ENCODE data around the gene RNPEPL1. TPM values are rescaled to one million over a fixed set of nuclear protein-coding genes. Genes with fewer than 3 reads are reported as not detected.

Gene RNPEPL1
- total and polyA plus RNA-seq, 7 donors, result 23.1 to 136 (median 64.3) TPM

GRCh38 chr2:240596080-240596460 lies 27.8 kb downstream of the RNPEPL1 start:
- Histone ChIP-seq H3K27me3 (no peaks in the 10 kb centered on the region), H3K27ac (peak overlapping the region in 3 of 4 donors; percentile 28 to 51 (median 37)), H3K36me3 (peaks cover 0 to 45% (median 26%) of the 10 kb centered on the region in 4 donors), H3K9me3 (no peaks in the 10 kb centered on the region), H3K4me3 (peak overlapping the region in 1 of 4 donors; percentile 7), H3K4me1 (peaks cover 0 to 41% (median 27%) of the 10 kb centered on the region in 4 donors)
- intact Hi-C loops (cut with DNase I), result loop anchor here (5.0 kb wide), 1 partner anchor 39 kb away; the partner anchor contains the start of gene ANKMY1
- no peak for TF ChIP-seq POLR2AphosphoS5 (IDR thresholded peaks at IDR 0.05)
- TF ChIP-seq CTCF (IDR thresholded peaks at IDR 0.05), result no peak
- TF ChIP-seq POLR2A (IDR thresholded peaks at IDR 0.05), result no peak
- TF ChIP-seq EP300 (IDR thresholded peaks at IDR 0.05), result no peak
- DNase-seq, result no peak
- 95 to 96% methylated on average over 17 of the region's 17 CpGs for WGBS, 2 donors

GRCh38 chr2:240596491-240596931 lies 28.2 kb downstream of the RNPEPL1 start:
- H3K27ac ChIP-seq, result peak overlapping the region in 3 of 4 donors; percentile 28 to 51 (median 37)
- peaks cover 0 to 41% (median 22%) of the 10 kb centered on the region in 4 donors for H3K36me3 ChIP-seq
- 87 to 93% methylated on average over 23 of the region's 23 CpGs for WGBS, 2 donors
- no peaks in the 10 kb centered on the region for H3K27me3 ChIP-seq
- H3K4me1 ChIP-seq, result peaks cover 0 to 41% (median 27%) of the 10 kb centered on the region in 4 donors
- no peak for TF ChIP-seq CTCF (IDR thresholded peaks at IDR 0.05)
- no peak for TF ChIP-seq EP300 (IDR thresholded peaks at IDR 0.05)
- peak in 2 of 4 donors; percentile 15 to 45 for TF ChIP-seq POLR2AphosphoS5 (IDR thresholded peaks at IDR 0.05)
- no peak for TF ChIP-seq POLR2A (IDR thresholded peaks at IDR 0.05)
- H3K4me3 ChIP-seq, result peak overlapping the region in 1 of 4 donors; percentile 7
- peak; percentile 91 for DNase-seq
- H3K9me3 ChIP-seq, result no peaks in the 10 kb centered on the region
- intact Hi-C loops (cut with DNase I), result loop anchor here (5.0 kb wide), 1 partner anchor 39 kb away; the partner anchor contains the start of gene ANKMY1

GRCh38 chr2:240597054-240597418 lies 28.8 kb downstream of the RNPEPL1 start:
- Histone ChIP-seq H3K36me3 (peaks cover 0 to 35% (median 20%) of the 10 kb centered on the region in 4 donors), H3K27ac (peak overlapping the region in 2 of 4 donors; percentile 10 to 51), H3K27me3 (no peaks in the 10 kb centered on the region), H3K9me3 (no peaks in the 10 kb centered on the region), H3K4me1 (peaks cover 0 to 41% (median 27%) of the 10 kb centered on the region in 4 donors), H3K4me3 (no peak overlapping the region)
- no peak for TF ChIP-seq CTCF (IDR thresholded peaks at IDR 0.05)
- TF ChIP-seq POLR2AphosphoS5 (IDR thresholded peaks at IDR 0.05), result no peak
- TF ChIP-seq POLR2A (IDR thresholded peaks at IDR 0.05), result no peak
- TF ChIP-seq EP300 (IDR thresholded peaks at IDR 0.05), result no peak
- 95 to 96% methylated on average over 10 of the region's 10 CpGs for WGBS, 2 donors
- DNase-seq, result peak; percentile 62
- intact Hi-C loops (cut with DNase I), result loop anchor here (5.0 kb wide), 1 partner anchor 40 kb away; the partner anchor contains the start of gene ANKMY1

- H3K4me1 ChIP-seq, result peaks cover 0 to 41% (median 27%) of the 10 kb centered on the region in 4 donors
- H3K36me3 ChIP-seq, result peaks cover 0 to 30% (median 18%) of the 10 kb centered on the region in 4 donors
- intact Hi-C loops (cut with DNase I), result loop anchor here (5.0 kb wide), 1 partner anchor 40 kb away; the partner anchor contains the start of gene ANKMY1
- H3K4me3 ChIP-seq, result no peak overlapping the region
- no peaks in the 10 kb centered on the region for H3K9me3 ChIP-seq
- H3K27ac ChIP-seq, result peak overlapping the region in 1 of 4 donors; percentile 51
- DNase-seq, result peak; percentile 59
- TF ChIP-seq POLR2AphosphoS5 (IDR thresholded peaks at IDR 0.05), result no peak
- TF ChIP-seq CTCF (IDR thresholded peaks at IDR 0.05), result no peak
- no peak for TF ChIP-seq EP300 (IDR thresholded peaks at IDR 0.05)
- TF ChIP-seq POLR2A (IDR thresholded peaks at IDR 0.05), result no peak
- H3K27me3 ChIP-seq, result no peaks in the 10 kb centered on the region
- 93 to 96% methylated on average over 22 of the region's 22 CpGs for WGBS, 2 donors
Observed at GRCh38 chr2:240597419-240598181, 29.3 kb downstream of the RNPEPL1 start.

Data from sigmoid colon (tissue), 7 donors.